PC-3 (cell line): ENCODE results near the gene ZIC4. TPM values are rescaled to one million over a fixed set of nuclear protein-coding genes. Genes with fewer than 3 reads are reported as not detected.

Source experiments
- ATAC-seq: fragments of 200-7000 bp; cut with Tn5 transposase; 2 replicates; pipeline ENCODE4 v1.9.1; 2020; ENCODE audit warnings: mild to moderate bottlenecking, moderate library complexity
- BruUV-seq: library from RNA; stranded (reverse); fragments of 400-500 nt; replicated peaks from 2 replicates; lab custom pipeline; 2021; lab: Mats Ljungman, UMichigan
- CTCF ChIA-PET: fragments of 300-600 bp; sonication (Branson Sonifier 250); formaldehyde crosslinking; loops from one replicate; lab custom pipeline; 2022; ENCODE audit warnings: antibody characterized with exemption; lab: Charles Lee
- POLR2A ChIA-PET: fragments of 300-600 bp; sonication (Branson Sonifier 250); formaldehyde crosslinking; loops from one replicate; lab custom pipeline; 2022; ENCODE audit warnings: antibody characterized with exemption; ENCODE audit not compliant: unreplicated experiment; lab: Charles Lee
- DNase-seq: peaks from one replicate; pipeline ENCODE4 v3.0.0-alpha.2; 2015
- H2AFZ ChIP-seq: fragments of 300-600 bp; sonication (generic); 2 replicates; pipeline ENCODE4 v1.6.0; 2016; ENCODE audit warnings: antibody characterized with exemption, low read length
- H3F3A ChIP-seq: fragments of 300-600 bp; sonication (generic); one replicate; pipeline ENCODE4 v1.6.0; 2017; ENCODE audit warnings: antibody characterized with exemption, low read length, control low read depth, mild to moderate bottlenecking; ENCODE audit not compliant: unreplicated experiment
- H3K27ac ChIP-seq: fragments of 300-600 bp; sonication (generic); 2 replicates; pipeline ENCODE4 v1.5.1; 2016; ENCODE audit warnings: mild to moderate bottlenecking, low read length
- H3K27me3 ChIP-seq: fragments of 300-600 bp; sonication (generic); 2 replicates; pipeline ENCODE4 v1.6.1; 2016; ENCODE audit warnings: low read length, mixed read lengths
- H3K36me3 ChIP-seq: fragments of 300-600 bp; sonication (generic); 2 replicates; pipeline ENCODE4 v1.6.1; 2016; ENCODE audit warnings: low read depth, mixed run types, low read length, mixed read lengths
- H3K4me1 ChIP-seq: fragments of 300-600 bp; sonication (generic); 2 replicates; pipeline ENCODE4 v1.5.1; 2016; ENCODE audit warnings: low read length; ENCODE audit not compliant: insufficient read depth
- H3K4me2 ChIP-seq: fragments of 300-600 bp; sonication (generic); 2 replicates; pipeline ENCODE4 v1.6.0; 2016; ENCODE audit warnings: low read length
- H3K4me3 ChIP-seq: fragments of 300-600 bp; sonication (generic); 2 replicates; pipeline ENCODE4 v1.5.1; 2016; ENCODE audit warnings: mild to moderate bottlenecking, low read length, mixed read lengths
- H3K79me2 ChIP-seq: fragments of 300-600 bp; sonication (generic); 2 replicates; pipeline ENCODE4 v1.6.1; 2017; ENCODE audit warnings: low read length, mixed read lengths
- H3K9ac ChIP-seq: fragments of 300-600 bp; sonication (generic); 2 replicates; pipeline ENCODE4 v1.6.0; 2016; ENCODE audit warnings: mild to moderate bottlenecking, low read length
- H3K9me2 ChIP-seq: fragments of 300-600 bp; sonication (generic); replicated peaks from 2 replicates; pipeline ENCODE4 v1.6.1; 2016; ENCODE audit warnings: mixed run types, low read length, mixed read lengths
- H3K9me3 ChIP-seq: fragments of 300-600 bp; sonication (generic); 2 replicates; pipeline ENCODE4 v1.6.1; 2016; ENCODE audit warnings: low read length, mixed read lengths
- H4K20me1 ChIP-seq: fragments of 300-600 bp; sonication (generic); 2 replicates; pipeline ENCODE4 v1.6.1; 2016; ENCODE audit warnings: low read length, mixed read lengths
- EZH2 ChIP-seq: fragments of 300-600 bp; sonication (generic); IDR thresholded peaks from one replicate; pipeline ENCODE4 v1.6.1; 2017; ENCODE audit warnings: antibody characterized with exemption, mild to moderate bottlenecking, low read length; ENCODE audit not compliant: unreplicated experiment
- EZH2phosphoT487 ChIP-seq: fragments of 300-600 bp; sonication (generic); IDR thresholded peaks from 2 replicates; pipeline ENCODE4 v1.6.1; 2018; ENCODE audit warnings: mild to moderate bottlenecking, antibody characterized with exemption, low read length, borderline replicate concordance
- intact Hi-C: fragments of 100-400 bp; cut with micrococcal nuclease; formaldehyde crosslinking; loops from 2 replicates; pipeline ENCODE4 v1.9.0; 2023
- total RNA-seq: library from RNA; depleted of rRNA; stranded (reverse); fragments of >200 nt; gene quantifications from 2 replicates; pipeline ENCODE4 v1.2.3, GENCODE V29; 2014
- TF ChIP-seq, protein P1 (sequence below): fragments of 300-600 bp; sonication (generic); conservative IDR thresholded peaks from 2 replicates; pipeline ENCODE4 v1.5.1; 2017; ENCODE audit warnings: antibody characterized with exemption, low read depth, mild to moderate bottlenecking, low read length

Gene ZIC4
- total RNA-seq, 1 experiment from 2014 or later, result not detected

DNA sequence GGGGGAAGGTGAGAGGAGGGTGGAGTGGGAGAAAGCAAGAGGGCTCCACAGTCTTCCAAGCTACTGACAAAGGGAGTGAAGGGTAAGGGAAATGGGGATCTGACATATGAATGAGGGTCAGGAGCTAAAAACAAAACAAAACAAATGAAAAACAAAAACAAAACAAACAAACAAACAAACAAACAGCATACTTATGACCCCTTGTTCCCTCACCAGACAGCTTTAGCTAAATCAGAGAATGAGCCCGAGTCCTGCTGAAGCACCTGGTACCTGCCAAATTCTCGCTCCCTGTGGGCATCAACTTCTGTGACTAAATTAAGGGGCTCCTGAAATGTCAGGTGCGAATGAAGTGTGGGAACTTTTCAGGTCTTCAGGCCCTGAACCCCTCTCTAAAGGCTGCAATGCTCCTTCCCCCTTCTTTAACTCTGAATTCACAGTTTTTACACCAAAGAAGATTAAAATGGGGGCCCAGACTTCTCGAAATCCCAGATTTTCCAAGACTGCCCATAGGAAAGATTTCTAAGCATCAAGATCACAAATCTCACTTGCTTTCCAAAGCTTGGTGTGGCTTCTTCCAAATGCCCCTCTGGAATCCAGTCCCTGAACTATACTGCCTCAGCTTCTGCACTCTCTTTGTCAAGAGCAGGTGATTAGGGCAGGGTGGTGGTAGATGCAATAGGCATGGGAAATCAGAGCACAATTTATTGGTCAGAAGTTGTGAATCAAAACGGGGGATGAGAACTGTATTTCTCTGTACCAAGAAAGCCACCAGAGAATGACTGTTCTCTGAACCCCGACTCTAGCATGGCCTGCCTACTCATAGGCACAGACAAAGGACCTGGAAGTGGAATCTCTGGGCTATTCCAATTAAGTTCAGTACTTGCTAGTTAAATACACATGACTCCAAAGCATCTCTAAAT lies 40.9 kb downstream of the ZIC4 start:
- H3K36me3 ChIP-seq, result no peaks in the 10 kb centered on the region
- no peaks in the 10 kb centered on the region for H3K4me1 ChIP-seq
- no peak for TF ChIP-seq EZH2phosphoT487
- no peaks in the 10 kb centered on the region for H3K79me2 ChIP-seq
- H3F3A ChIP-seq, result no peaks in the 10 kb centered on the region
- H3K9me3 ChIP-seq, result no peaks in the 10 kb centered on the region
- H3K27ac ChIP-seq, result no peak overlapping the region
- no TSS peak for BruUV-seq
- ChIA-PET CTCF (no interaction called here), POLR2A (interaction anchor here (0.6 kb wide), 1 partner anchor 24 kb away, joined by 6 read pairs; no protein-coding TSS in a partner anchor)
- H3K4me3 ChIP-seq, result no peak overlapping the region
- intact Hi-C loops, result no loop called here
- H4K20me1 ChIP-seq, result 0 out of 2 replicates have a peak, but pooled peaks cover 3% of the 10 kb centered on the region
- ATAC-seq (no peak), DNase-seq (no peak)
- no peaks in the 10 kb centered on the region for H3K9me2 ChIP-seq
- H3K27me3 ChIP-seq, result peaks cover 92% of the 10 kb centered on the region
- H3K4me2 ChIP-seq, result no peak overlapping the region
- no peak overlapping the region for H3K9ac ChIP-seq
- no peak overlapping the region for H2AFZ ChIP-seq

DNA sequence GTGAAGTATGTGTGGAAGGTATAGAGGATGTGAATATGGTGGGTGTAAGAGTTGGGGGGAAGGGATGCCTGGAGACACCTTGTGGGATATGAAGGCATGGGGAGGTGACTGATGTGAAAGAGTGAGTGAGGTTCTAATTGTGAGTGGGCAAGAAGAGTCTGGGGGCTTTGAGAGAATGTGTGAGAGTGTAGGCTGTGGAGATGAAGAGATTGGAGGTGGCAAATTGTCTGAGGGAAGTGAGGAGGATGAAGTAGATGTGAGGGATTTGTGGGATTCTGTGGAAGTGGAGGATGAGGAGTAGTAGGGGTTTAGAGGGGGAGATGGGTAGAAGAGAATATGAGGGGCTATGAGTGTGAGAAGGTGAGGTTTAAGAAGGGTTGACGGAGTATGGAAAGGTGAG lies 41.6 kb downstream of the ZIC4 start:
- BruUV-seq, result no TSS peak
- intact Hi-C loops, result no loop called here
- Histone ChIP-seq H3K4me1 (no peaks in the 10 kb centered on the region), H3K9ac (no peak overlapping the region), H3K27me3 (peaks cover 92% of the 10 kb centered on the region), H3K36me3 (no peaks in the 10 kb centered on the region), H3K9me2 (no peaks in the 10 kb centered on the region), H3K4me2 (no peak overlapping the region), H3K27ac (no peak overlapping the region), H3K79me2 (no peaks in the 10 kb centered on the region), H3K9me3 (no peaks in the 10 kb centered on the region), H4K20me1 (0 out of 2 replicates have a peak, but pooled peaks cover 3% of the 10 kb centered on the region), H2AFZ (no peak overlapping the region), H3F3A (no peaks in the 10 kb centered on the region), H3K4me3 (no peak overlapping the region)
- ChIA-PET POLR2A (no interaction called here), CTCF (no interaction called here)
- no peak for ATAC-seq
- no peak for DNase-seq
- TF ChIP-seq, protein P1, sequence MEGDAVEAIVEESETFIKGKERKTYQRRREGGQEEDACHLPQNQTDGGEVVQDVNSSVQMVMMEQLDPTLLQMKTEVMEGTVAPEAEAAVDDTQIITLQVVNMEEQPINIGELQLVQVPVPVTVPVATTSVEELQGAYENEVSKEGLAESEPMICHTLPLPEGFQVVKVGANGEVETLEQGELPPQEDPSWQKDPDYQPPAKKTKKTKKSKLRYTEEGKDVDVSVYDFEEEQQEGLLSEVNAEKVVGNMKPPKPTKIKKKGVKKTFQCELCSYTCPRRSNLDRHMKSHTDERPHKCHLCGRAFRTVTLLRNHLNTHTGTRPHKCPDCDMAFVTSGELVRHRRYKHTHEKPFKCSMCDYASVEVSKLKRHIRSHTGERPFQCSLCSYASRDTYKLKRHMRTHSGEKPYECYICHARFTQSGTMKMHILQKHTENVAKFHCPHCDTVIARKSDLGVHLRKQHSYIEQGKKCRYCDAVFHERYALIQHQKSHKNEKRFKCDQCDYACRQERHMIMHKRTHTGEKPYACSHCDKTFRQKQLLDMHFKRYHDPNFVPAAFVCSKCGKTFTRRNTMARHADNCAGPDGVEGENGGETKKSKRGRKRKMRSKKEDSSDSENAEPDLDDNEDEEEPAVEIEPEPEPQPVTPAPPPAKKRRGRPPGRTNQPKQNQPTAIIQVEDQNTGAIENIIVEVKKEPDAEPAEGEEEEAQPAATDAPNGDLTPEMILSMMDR, result no peak
- no peak for TF ChIP-seq EZH2phosphoT487
- TF ChIP-seq EZH2, result no peak

DNA sequence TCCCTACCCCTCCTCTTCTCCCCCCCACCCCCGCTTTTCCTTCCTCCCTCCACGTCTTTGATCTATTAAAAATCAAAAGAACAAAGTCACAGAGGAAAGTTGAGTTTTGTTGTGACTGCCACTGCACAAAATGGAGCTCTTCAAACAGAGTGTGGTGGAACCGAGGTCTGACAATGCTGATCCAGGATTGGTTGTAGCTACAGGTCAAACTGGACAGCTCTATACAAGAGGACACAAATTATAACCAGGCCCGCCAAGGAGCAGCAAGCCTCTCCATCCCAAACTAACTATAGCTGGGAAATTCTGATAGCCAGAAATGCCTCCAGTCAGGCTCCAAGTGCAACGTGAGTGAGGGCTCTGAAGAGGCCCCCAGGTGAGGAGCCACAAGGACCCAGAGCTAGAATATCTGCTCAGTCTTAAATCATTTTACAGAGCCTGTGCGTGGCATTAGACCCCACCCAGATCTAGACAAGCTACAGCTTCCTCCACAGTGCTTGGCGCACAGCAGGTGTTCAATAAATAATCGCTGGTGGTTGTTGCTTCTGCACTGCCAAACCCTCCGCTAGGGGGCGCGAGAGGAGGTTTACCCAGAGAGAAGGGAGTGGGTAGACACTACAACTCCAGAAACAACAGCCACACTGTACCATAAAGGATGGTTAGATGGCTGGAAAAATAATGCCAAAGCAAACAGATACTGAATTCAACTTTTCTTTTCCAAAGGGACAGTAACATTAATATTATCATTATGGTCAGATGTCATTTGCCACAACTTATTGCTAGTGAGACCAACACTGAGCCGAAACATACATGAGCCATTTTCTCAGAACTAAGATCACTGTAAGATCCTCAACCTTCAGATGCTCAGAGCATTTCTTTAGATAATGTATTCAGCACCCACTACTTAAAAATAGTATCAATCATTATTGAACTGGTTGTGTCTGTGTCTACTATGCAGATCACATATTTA lies 44.6 kb downstream of the ZIC4 start:
- Histone ChIP-seq H3K9me3 (no peaks in the 10 kb centered on the region), H3K9ac (no peak overlapping the region), H3K36me3 (no peaks in the 10 kb centered on the region), H3K79me2 (no peaks in the 10 kb centered on the region), H3K4me2 (no peak overlapping the region), H2AFZ (no peak overlapping the region), H3K4me3 (no peak overlapping the region), H3K4me1 (no peaks in the 10 kb centered on the region), H3K27me3 (peaks cover 92% of the 10 kb centered on the region), H3K9me2 (no peaks in the 10 kb centered on the region), H3F3A (no peaks in the 10 kb centered on the region), H3K27ac (no peak overlapping the region), H4K20me1 (no peaks in the 10 kb centered on the region)
- BruUV-seq, result no TSS peak
- POLR2A ChIA-PET, result no interaction called here
- DNase-seq (peak; percentile 60), ATAC-seq (no peak; the same call in 1 of the 2 replicates)
- TF ChIP-seq EZH2phosphoT487, result no peak
- TF ChIP-seq EZH2, result no peak
- TF ChIP-seq, protein P1, result peak; percentile 78
- intact Hi-C loops, result no loop called here
- CTCF ChIA-PET, result interaction anchor here (0.7 kb wide), 1 partner anchor 378 kb away, joined by 3 read pairs; no protein-coding TSS in a partner anchor
